Measurements from ENCODE around the gene VASH2.

The VASH2 gene

GRCh38 chr1:212922016-212922415 lies 28.3 kb upstream of the VASH2 start:
- TF ChIP-seq, protein P1, sequence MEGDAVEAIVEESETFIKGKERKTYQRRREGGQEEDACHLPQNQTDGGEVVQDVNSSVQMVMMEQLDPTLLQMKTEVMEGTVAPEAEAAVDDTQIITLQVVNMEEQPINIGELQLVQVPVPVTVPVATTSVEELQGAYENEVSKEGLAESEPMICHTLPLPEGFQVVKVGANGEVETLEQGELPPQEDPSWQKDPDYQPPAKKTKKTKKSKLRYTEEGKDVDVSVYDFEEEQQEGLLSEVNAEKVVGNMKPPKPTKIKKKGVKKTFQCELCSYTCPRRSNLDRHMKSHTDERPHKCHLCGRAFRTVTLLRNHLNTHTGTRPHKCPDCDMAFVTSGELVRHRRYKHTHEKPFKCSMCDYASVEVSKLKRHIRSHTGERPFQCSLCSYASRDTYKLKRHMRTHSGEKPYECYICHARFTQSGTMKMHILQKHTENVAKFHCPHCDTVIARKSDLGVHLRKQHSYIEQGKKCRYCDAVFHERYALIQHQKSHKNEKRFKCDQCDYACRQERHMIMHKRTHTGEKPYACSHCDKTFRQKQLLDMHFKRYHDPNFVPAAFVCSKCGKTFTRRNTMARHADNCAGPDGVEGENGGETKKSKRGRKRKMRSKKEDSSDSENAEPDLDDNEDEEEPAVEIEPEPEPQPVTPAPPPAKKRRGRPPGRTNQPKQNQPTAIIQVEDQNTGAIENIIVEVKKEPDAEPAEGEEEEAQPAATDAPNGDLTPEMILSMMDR (IDR thresholded peaks at IDR 0.05) = no peak

DNA sequence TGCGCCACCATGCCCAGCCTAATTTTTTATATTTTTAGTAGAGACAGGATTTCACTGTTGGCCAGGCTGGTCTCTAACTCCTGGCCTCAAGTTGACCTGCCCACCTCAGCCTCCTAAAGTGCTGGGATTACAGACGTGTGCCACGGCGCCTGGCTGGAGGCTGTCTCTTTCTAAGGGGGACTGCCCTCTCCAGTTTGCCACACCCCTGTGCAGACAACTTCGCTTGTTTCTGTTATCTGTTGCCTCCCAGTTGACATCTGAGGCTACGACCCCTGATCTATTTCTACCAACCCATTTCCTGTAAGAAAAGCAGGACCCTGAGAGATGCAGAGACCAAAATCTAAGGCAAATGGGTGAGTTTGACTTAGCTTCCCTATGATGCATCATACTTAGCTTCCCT lies 24.0 kb upstream of the VASH2 start:
- TF ChIP-seq, protein P1 (IDR thresholded peaks at IDR 0.05) = no peak

DNA sequence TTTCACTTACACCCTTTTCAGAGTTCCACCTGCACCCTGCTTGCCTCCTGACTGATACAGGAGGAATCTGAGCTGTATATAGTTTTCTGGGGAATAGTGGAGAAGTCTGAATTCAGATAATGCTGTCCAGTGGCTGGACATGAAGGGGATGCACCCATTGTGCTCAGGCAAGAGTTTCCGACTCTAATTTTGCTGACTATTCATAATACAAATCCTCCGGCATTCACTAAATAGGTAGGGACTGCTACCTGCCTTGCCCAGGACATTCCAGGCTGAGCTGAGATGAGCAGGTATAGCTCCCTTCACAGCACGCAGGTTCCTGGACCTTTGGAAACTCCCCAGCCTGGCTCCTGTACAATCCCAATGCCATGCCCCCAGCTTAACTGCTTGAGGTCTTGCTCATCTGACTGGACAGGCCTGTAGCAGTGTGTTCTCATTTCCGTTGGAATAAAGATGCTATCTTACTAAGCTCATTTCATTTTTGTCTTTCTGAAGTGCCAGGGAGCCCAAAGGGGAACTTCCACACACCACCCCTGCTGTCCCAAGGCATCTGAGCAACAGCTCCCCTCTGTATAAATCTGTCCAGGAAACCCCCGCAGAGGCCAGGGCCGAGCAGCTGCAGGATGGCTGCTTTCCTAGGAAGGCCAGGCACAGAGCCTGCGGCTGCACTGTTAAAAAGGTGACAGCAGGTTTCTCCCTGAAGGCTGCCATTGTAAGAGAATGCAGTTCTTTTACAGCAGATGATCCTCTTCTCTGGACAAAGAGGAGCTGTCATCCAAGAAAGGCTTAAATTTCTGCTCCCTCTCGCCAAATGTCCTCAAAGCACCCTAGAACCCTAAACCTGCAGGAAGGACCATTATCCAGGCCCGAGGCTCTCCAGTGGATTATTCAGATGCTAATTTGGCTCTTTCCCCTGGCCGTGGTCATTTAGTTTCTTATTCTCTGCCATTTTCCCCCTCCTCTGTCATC lies 21.7 kb upstream of the VASH2 start:
- TF ChIP-seq, protein P1 (IDR thresholded peaks at IDR 0.05) = no peak

DNA sequence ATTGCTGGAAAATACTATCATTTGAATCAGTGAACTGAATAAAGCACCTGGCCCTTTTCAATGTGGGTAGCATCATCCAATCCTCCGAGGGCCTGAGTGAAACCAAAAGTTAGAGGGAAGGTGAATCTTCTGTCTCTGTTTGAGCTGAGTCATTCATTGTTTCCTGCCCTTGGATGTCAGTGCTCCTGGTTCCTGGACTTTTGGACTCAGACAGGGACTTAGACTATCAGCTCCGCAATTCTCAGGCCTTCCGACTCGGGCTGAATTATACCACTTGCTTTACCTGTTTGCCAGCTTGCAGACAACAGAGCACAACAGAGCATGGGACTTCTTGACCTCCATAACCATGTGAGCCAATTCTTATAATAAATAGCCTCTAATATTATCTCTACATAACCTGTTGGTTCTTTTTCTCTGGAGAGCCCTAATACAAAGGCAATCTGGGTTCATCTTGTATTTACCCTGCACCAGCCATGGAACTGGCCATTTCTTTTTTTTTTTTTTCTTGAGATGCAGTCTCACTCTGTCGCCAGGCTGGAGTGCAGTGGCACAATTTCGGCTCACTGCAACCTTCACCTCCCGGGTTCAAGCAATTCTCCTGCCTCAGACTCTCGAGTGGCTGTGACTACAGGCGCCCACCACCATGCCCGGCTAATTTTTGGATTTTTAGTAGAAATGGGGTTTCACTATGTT lies 19.2 kb upstream of the VASH2 start:
- TF ChIP-seq, protein P1 (IDR thresholded peaks at IDR 0.05) = no peak

DNA sequence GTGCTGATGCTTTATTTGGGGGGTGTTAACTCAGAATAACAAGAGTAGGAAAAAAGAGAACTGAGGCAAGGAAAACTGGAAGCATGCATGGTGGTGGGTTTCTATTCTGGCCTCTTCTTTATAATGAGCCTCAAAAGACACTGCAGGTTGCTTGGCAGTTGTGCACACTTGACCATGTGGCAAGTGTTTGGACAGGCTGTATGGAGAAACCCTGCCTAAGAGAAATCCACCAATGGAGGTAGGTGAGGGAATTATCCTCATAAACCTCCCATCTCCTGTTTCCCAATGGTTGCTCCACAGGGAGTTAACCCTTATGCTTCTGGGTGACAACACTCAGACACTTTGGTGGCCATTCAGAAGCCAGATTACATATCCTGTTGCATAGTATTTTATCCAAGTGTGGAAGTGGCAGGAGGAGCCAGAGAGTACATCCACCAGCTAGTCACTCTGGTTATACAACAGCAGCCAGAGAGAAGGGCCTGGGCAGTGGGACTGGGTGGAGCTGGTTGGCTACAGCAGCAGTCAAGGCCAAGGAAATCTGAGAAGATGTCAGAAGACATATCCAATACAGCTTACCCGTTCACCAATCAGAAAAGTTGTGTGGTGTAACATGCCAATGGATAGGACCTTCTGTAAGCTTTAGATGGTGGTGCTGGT lies 16.4 kb upstream of the VASH2 start:
- TF ChIP-seq, protein P1 (IDR thresholded peaks at IDR 0.05) = no peak

DNA sequence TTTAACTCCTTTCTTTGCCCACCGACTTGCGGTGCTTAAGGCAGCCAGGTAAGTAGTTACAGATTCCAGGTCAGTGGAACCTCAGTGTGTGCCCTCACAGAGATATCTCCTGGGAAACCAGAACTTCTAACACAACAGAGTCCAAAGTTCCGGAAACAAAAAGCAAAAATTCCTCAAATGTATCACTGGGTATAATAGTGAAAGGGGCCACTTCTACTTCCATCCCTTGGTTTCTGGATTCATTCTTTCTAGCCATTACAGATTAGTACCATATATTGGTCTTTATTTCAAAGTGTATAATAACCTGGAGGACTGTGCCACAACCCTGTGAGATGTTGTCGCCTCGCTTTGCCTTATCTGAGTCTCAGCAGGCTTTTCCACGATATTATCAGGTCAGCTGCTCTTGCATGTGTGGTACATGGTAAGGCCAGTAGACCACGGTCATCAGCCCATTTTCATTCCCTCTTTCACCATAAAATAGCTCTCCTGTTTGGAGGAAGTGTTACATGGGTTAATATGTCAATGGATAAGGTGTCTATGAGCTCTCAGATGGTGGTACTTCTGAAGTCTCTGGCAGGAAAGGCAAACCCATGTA lies 14.9 kb upstream of the VASH2 start:
- TF ChIP-seq, protein P1 (IDR thresholded peaks at IDR 0.05) = no peak

DNA sequence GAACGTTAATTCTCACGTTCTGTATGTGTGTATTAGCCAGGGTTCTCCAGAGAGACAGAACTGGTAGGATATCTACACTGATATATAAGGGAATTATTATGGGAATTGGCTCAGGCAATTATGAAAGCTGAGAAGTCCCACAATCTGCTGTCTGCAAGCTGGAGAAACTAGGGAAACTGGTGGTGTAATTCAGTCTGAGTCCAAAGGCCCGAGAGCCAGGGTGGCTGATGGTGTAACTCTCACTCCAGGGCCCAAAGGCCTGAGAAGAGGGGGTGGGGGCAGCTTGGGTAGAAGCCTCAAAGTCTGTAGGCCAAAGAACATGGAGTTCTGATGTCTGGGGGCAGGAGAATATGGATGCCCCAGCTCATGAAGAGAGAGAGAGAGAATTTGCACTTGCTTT lies 13.3 kb upstream of the VASH2 start:
- TF ChIP-seq, protein P1 (IDR thresholded peaks at IDR 0.05) = no peak

Data from LNCAP (cell line).